NB4 (cell line): ENCODE data around the gene KCNA2.

ENCODE experiments used
- CTCF ChIP-seq: IDR thresholded peaks from one replicate; pipeline ENCODE4 v1.5.1; 2012; ENCODE audit warnings: low read depth, low read length
- POLR2A ChIP-seq: IDR thresholded peaks from 2 replicates; pipeline ENCODE4 v1.6.1; 2011; ENCODE audit warnings: mild to moderate bottlenecking; ENCODE audit not compliant: insufficient read length; ENCODE audit errors: extremely low read depth

DNA sequence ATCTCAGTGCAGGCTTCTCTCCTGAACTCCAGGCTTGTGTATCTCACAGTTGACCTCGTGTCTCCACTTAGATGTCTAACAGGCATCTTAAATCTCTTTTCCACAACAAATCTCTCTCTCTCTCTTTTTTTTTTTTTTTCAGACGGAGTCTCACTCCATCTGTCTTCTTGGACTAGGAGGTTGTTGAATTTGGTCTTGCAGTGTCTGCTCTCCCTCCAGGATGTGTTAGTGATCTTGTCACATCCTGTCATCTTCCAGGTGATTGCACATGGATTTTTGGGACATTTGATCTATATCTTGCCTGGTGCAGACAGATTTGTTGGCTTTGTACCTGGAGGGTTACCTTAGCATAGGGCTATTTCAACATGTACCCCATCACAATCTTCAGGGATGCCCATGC is 60.7 kb downstream of the KCNA2 start:
- TF ChIP-seq CTCF (no peak), POLR2A (no peak)
